GM23338 (cell line): ENCODE measurements around the gene MAPK8. TPM values are rescaled to one million over a fixed set of nuclear protein-coding genes. Genes with fewer than 3 reads are reported as not detected.

ENCODE experiments used
- ATAC-seq: fragments of 200-7000 bp; cut with Tn5 transposase; 3 replicates; pipeline ENCODE4 v1.9.1; 2020
- DNase-seq: peaks from one replicate; pipeline ENCODE4 v3.0.0-alpha.2; 2015; ENCODE audit warnings: low spot score
- H2AFZ ChIP-seq: fragments of 200-600 bp; sonication (generic); 2 replicates; pipeline ENCODE4 v1.8.0; 2016; ENCODE audit warnings: antibody characterized with exemption, mild to moderate bottlenecking, moderate library complexity
- H3F3A ChIP-seq: fragments of 200-600 bp; sonication (generic); replicated peaks from 2 replicates; pipeline ENCODE4 v1.8.0; 2017; ENCODE audit warnings: antibody characterized with exemption, mixed run types, low read depth
- H3K27ac ChIP-seq: fragments of 200-600 bp; sonication (generic); 2 replicates; pipeline ENCODE4 v1.6.1; 2016; ENCODE audit warnings: low read depth
- H3K27me3 ChIP-seq: fragments of 200-600 bp; sonication (generic); 2 replicates; pipeline ENCODE4 v1.8.0; 2016; ENCODE audit warnings: mild to moderate bottlenecking, mixed run types, moderate library complexity; ENCODE audit not compliant: insufficient read depth
- H3K36me3 ChIP-seq: fragments of 200-600 bp; sonication (generic); 2 replicates; pipeline ENCODE4 v1.8.0; 2016; ENCODE audit warnings: mild to moderate bottlenecking; ENCODE audit not compliant: insufficient read depth
- H3K4me1 ChIP-seq: fragments of 200-600 bp; sonication (generic); 2 replicates; pipeline ENCODE4 v1.8.0; 2016; ENCODE audit warnings: mild to moderate bottlenecking, moderate library complexity; ENCODE audit not compliant: insufficient read depth
- H3K4me2 ChIP-seq: fragments of 200-600 bp; sonication (generic); 2 replicates; pipeline ENCODE4 v1.7.1; 2017; ENCODE audit warnings: mixed run types
- H3K4me3 ChIP-seq: fragments of 200-600 bp; sonication (generic); 2 replicates; pipeline ENCODE4 v1.6.1; 2016; ENCODE audit warnings: mixed run types
- H3K79me2 ChIP-seq: fragments of 200-600 bp; sonication (generic); replicated peaks from 2 replicates; pipeline ENCODE4 v1.8.0; 2017; ENCODE audit warnings: mild to moderate bottlenecking; ENCODE audit not compliant: insufficient read depth
- H3K9me2 ChIP-seq: fragments of 200-600 bp; sonication (generic); 2 replicates; pipeline ENCODE4 v1.8.0; 2017; ENCODE audit not compliant: insufficient read depth
- H4K20me1 ChIP-seq: fragments of 200-600 bp; sonication (generic); replicated peaks from 2 replicates; pipeline ENCODE4 v1.8.0; 2017; ENCODE audit warnings: mild to moderate bottlenecking; ENCODE audit not compliant: insufficient read depth
- H3K27ac Mint-ChIP-seq: 2 replicates; pipeline ENCODE4 v1.8.0; 2020; ENCODE audit warnings: inconsistent platforms, mild to moderate bottlenecking, moderate library complexity, mixed read lengths
- H3K27me3 Mint-ChIP-seq: 3 replicates; pipeline ENCODE4 v1.8.0; 2022; ENCODE audit warnings: low read depth, mild to moderate bottlenecking, moderate library complexity, mixed read lengths, inconsistent platforms; ENCODE audit not compliant: insufficient read depth, poor library complexity
- H3K36me3 Mint-ChIP-seq: 3 replicates; pipeline ENCODE4 v1.8.0; 2021; ENCODE audit warnings: low read depth, mild to moderate bottlenecking, inconsistent platforms, moderate library complexity, mixed read lengths
- H3K4me1 Mint-ChIP-seq: 3 replicates; pipeline ENCODE4 v1.8.0; 2020; ENCODE audit warnings: mild to moderate bottlenecking, inconsistent platforms, mixed read lengths
- H3K4me3 Mint-ChIP-seq: 3 replicates; pipeline ENCODE4 v1.8.0; 2021; ENCODE audit warnings: moderate library complexity, mild to moderate bottlenecking, inconsistent platforms, mixed read lengths
- H3K9me3 Mint-ChIP-seq: 3 replicates; pipeline ENCODE4 v1.8.0; 2020; ENCODE audit warnings: moderate library complexity, mild to moderate bottlenecking, inconsistent platforms, mixed read lengths
- EZH2 ChIP-seq: fragments of 200-600 bp; sonication (generic); IDR thresholded peaks from one replicate; pipeline ENCODE4 v1.8.0; 2017; ENCODE audit warnings: antibody characterized with exemption, mild to moderate bottlenecking, low read depth; ENCODE audit not compliant: unreplicated experiment
- EZH2phosphoT487 ChIP-seq: fragments of 200-600 bp; sonication (generic); IDR thresholded peaks from one replicate; pipeline ENCODE4 v1.8.1; 2018; ENCODE audit warnings: antibody characterized with exemption; ENCODE audit not compliant: unreplicated experiment
- JUNB ChIP-seq: IDR thresholded peaks from one replicate; pipeline ENCODE4 v1.6.1; 2016; ENCODE audit warnings: antibody characterized with exemption; ENCODE audit not compliant: unreplicated experiment
- ZNF331 ChIP-seq: fragments of 250-450 bp; sonication (Bioruptor Pico); IDR thresholded peaks from 2 replicates; pipeline ENCODE4 v1.5.0; 2020; ENCODE audit warnings: low read depth, mild to moderate bottlenecking, moderate library complexity
- polyA plus RNA-seq: library from polyadenylated mRNA; unstranded; fragments of >200 nt; fragmentation: Nextera tagmentation; extraction: Ambion mirVana; gene quantifications from 2 replicates; pipeline ENCODE4 v1.2.1, GENCODE V29; 2016
- total RNA-seq: library from RNA; depleted of rRNA; stranded (reverse); fragments of >200 nt; shearing (Covaris generic); gene quantifications from 2 replicates; pipeline ENCODE4 v1.2.3, GENCODE V29; 2014
- TF ChIP-seq, protein P1 (sequence below): fragments of 250-450 bp; sonication (Bioruptor Pico); IDR thresholded peaks from 2 replicates; pipeline ENCODE4 v1.5.0; 2020; ENCODE audit warnings: mild to moderate bottlenecking, moderate library complexity

The MAPK8 gene
- total and polyA plus RNA-seq, 2 experiments from 2014 or later = 52.4 to 73.6 TPM

DNA sequence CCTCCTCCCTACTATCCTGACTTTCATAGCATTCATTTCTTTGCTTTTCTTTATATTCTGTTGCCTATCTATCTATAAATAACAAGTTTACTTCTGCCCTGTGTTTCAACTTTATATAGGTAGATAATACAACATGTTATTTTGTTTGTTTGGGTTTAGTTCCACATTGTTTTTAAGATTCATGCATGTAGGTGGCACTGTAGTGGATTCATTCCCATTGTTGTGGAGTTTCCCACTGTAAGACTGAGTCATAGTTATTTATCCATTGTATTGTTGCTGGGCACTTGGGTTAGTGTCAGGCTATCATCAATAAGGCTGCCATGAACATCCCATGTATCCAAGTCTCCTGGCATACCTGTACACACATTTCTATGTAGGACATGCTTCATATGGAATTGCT is 170.7 kb downstream of the MAPK8 start:
- no peak overlapping the region for H3K27ac ChIP-seq
- H3K27me3 ChIP-seq = no peaks in the 10 kb centered on the region
- DNase-seq (no peak), ATAC-seq (no peak)
- no peaks in the 10 kb centered on the region for H3K9me2 ChIP-seq
- H3K36me3 ChIP-seq = no peaks in the 10 kb centered on the region
- H3K36me3 Mint-ChIP-seq = peaks cover 6% of the 10 kb centered on the region; the same call in 1 of the 3 replicates
- H3K4me3 ChIP-seq = no peak overlapping the region
- no peaks in the 10 kb centered on the region for H4K20me1 ChIP-seq
- no peaks in the 10 kb centered on the region for H3K79me2 ChIP-seq
- no peak overlapping the region for H3K4me3 Mint-ChIP-seq
- H3K27me3 Mint-ChIP-seq = peaks cover 9% of the 10 kb centered on the region
- H3K27ac Mint-ChIP-seq = no peak overlapping the region
- no peak overlapping the region for H2AFZ ChIP-seq
- H3K4me1 ChIP-seq = peaks cover 9% of the 10 kb centered on the region
- peaks cover 4% of the 10 kb centered on the region; the same call in 1 of the 3 replicates for H3K9me3 Mint-ChIP-seq
- TF ChIP-seq, protein P1, sequence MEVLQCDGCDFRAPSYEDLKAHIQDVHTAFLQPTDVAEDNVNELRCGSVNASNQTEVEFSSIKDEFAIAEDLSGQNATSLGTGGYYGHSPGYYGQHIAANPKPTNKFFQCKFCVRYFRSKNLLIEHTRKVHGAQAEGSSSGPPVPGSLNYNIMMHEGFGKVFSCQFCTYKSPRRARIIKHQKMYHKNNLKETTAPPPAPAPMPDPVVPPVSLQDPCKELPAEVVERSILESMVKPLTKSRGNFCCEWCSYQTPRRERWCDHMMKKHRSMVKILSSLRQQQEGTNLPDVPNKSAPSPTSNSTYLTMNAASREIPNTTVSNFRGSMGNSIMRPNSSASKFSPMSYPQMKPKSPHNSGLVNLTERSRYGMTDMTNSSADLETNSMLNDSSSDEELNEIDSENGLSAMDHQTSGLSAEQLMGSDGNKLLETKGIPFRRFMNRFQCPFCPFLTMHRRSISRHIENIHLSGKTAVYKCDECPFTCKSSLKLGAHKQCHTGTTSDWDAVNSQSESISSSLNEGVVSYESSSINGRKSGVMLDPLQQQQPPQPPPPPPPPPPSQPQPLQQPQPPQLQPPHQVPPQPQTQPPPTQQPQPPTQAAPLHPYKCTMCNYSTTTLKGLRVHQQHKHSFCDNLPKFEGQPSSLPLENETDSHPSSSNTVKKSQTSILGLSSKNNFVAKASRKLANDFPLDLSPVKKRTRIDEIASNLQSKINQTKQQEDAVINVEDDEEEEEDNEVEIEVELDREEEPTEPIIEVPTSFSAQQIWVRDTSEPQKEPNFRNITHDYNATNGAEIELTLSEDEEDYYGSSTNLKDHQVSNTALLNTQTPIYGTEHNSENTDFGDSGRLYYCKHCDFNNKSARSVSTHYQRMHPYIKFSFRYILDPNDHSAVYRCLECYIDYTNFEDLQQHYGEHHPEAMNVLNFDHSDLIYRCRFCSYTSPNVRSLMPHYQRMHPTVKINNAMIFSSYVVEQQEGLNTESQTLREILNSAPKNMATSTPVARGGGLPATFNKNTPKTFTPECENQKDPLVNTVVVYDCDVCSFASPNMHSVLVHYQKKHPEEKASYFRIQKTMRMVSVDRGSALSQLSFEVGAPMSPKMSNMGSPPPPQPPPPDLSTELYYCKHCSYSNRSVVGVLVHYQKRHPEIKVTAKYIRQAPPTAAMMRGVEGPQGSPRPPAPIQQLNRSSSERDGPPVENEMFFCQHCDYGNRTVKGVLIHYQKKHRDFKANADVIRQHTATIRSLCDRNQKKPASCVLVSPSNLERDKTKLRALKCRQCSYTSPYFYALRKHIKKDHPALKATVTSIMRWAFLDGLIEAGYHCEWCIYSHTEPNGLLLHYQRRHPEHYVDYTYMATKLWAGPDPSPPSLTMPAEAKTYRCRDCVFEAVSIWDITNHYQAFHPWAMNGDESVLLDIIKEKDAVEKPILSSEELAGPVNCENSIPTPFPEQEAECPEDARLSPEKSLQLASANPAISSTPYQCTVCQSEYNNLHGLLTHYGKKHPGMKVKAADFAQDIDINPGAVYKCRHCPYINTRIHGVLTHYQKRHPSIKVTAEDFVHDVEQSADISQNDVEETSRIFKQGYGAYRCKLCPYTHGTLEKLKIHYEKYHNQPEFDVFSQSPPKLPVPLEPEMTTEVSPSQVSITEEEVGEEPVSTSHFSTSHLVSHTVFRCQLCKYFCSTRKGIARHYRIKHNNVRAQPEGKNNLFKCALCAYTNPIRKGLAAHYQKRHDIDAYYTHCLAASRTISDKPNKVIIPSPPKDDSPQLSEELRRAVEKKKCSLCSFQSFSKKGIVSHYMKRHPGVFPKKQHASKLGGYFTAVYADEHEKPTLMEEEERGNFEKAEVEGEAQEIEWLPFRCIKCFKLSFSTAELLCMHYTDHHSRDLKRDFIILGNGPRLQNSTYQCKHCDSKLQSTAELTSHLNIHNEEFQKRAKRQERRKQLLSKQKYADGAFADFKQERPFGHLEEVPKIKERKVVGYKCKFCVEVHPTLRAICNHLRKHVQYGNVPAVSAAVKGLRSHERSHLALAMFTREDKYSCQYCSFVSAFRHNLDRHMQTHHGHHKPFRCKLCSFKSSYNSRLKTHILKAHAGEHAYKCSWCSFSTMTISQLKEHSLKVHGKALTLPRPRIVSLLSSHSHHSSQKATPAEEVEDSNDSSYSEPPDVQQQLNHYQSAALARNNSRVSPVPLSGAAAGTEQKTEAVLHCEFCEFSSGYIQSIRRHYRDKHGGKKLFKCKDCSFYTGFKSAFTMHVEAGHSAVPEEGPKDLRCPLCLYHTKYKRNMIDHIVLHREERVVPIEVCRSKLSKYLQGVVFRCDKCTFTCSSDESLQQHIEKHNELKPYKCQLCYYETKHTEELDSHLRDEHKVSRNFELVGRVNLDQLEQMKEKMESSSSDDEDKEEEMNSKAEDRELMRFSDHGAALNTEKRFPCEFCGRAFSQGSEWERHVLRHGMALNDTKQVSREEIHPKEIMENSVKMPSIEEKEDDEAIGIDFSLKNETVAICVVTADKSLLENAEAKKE (CRISPR knock-in tag) = no peak
- no peak for TF ChIP-seq EZH2phosphoT487
- no peak for TF ChIP-seq EZH2
- H3F3A ChIP-seq = no peaks in the 10 kb centered on the region
- H3K4me2 ChIP-seq = no peak overlapping the region
- H3K4me1 Mint-ChIP-seq = peaks cover 19% of the 10 kb centered on the region

DNA sequence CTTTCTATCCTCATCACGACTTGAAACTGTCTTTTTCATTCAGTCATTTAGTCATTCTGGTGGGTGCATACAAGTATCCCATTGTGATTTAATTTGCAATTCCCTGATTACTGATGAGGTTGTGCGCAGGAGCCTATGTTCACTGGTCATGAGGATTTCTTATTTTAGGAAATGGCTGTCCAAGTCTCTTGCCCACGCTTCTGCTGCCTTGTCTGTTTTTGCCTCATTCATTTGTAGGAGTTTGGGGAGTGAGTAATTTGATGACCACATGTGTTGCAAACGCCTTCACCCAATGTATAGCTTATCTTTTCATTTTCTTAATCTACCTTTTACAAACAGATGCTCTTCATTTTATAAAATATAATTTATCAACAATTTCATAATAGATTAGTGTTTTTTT is 171.1 kb downstream of the MAPK8 start:
- no peaks in the 10 kb centered on the region for H3K79me2 ChIP-seq
- H3K27ac ChIP-seq = no peak overlapping the region
- DNase-seq (no peak), ATAC-seq (no peak)
- Mint-ChIP-seq H3K27ac (no peak overlapping the region), H3K36me3 (peaks cover 4% of the 10 kb centered on the region; the same call in 1 of the 3 replicates), H3K9me3 (peaks cover 2% of the 10 kb centered on the region; the same call in 1 of the 3 replicates), H3K4me3 (no peak overlapping the region), H3K4me1 (peaks cover 21% of the 10 kb centered on the region), H3K27me3 (peaks cover 9% of the 10 kb centered on the region)
- H3K4me3 ChIP-seq = no peak overlapping the region
- peaks cover 9% of the 10 kb centered on the region for H3K4me1 ChIP-seq
- H3K4me2 ChIP-seq = no peak overlapping the region
- H2AFZ ChIP-seq = no peak overlapping the region
- no peaks in the 10 kb centered on the region for H3K36me3 ChIP-seq
- no peaks in the 10 kb centered on the region for H3F3A ChIP-seq
- H4K20me1 ChIP-seq = no peaks in the 10 kb centered on the region
- no peaks in the 10 kb centered on the region for H3K27me3 ChIP-seq
- H3K9me2 ChIP-seq = no peaks in the 10 kb centered on the region
- no peak for TF ChIP-seq JUNB
- no peak for TF ChIP-seq ZNF331 (CRISPR knock-in tag)
- TF ChIP-seq, protein P1 (CRISPR knock-in tag) = no peak
